Measurements from ENCODE around the gene SRL.
"Not testable (repeated sequence)": the region's sequence is repeated elsewhere in the genome, so short reads cannot be mapped to it uniquely, and the experiment has no call there.

The SRL gene

GRCh38 chr16:4261557-4262172 lies 19.8 kb upstream of the SRL start:
- H2AFZ ChIP-seq (ENCODE audit: low read length, unreplicated experiment): no peak overlapping the region
- no peak overlapping the region for H3K27ac ChIP-seq (ENCODE audit: low read depth, low read length)
- H3K79me2 ChIP-seq (ENCODE audit: control insufficient read depth, insufficient read depth, low read length, unreplicated experiment): peaks cover 2% of the 10 kb centered on the region
- H3K27me3 ChIP-seq (ENCODE audit: insufficient read depth, low read length): no peaks in the 10 kb centered on the region
- H3K4me1 ChIP-seq (ENCODE audit: control insufficient read depth, insufficient read depth, low read length, unreplicated experiment): peaks cover 7% of the 10 kb centered on the region
- peaks cover 7% of the 10 kb centered on the region; the same call in 1 of the 2 replicates for H3K36me3 ChIP-seq (ENCODE audit: insufficient read depth, low read length)
- no peak overlapping the region for H3K4me3 ChIP-seq (ENCODE audit: low read depth, low read length)

DNA sequence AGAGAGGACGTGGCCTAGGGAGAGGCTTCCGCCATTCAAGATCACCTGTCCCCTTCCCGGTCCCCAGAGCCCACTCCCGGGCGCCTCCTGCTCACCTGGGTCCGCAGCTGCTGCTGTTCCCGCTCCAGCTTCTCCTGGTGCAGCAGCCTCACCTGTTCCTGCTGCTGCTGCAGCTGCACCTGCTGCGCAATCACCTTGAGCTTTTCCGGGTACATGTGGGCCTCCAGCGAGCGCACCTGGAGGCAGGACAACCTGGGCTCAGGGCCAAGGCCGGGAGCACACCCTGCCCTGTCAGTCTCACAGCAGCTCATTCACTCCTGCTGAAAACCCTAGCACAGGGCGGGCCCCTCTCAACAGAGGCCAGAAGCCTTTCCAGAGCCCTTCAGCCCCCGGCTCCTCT lies 18.5 kb upstream of the SRL start:
- H3K27ac ChIP-seq (ENCODE audit: low read depth, low read length): no peak overlapping the region
- peaks cover 7% of the 10 kb centered on the region for H3K4me1 ChIP-seq (ENCODE audit: control insufficient read depth, insufficient read depth, low read length, unreplicated experiment)
- no peaks in the 10 kb centered on the region for H3K27me3 ChIP-seq (ENCODE audit: insufficient read depth, low read length)
- H2AFZ ChIP-seq (ENCODE audit: low read length, unreplicated experiment): no peak overlapping the region
- H3K36me3 ChIP-seq (ENCODE audit: insufficient read depth, low read length): peaks cover 7% of the 10 kb centered on the region; the same call in 1 of the 2 replicates
- no peak overlapping the region for H3K4me3 ChIP-seq (ENCODE audit: low read depth, low read length)
- peaks cover 2% of the 10 kb centered on the region for H3K79me2 ChIP-seq (ENCODE audit: control insufficient read depth, insufficient read depth, low read length, unreplicated experiment)

GRCh38 chr16:4257646-4258556 lies 16.0 kb upstream of the SRL start:
- H3K27me3 ChIP-seq (ENCODE audit: insufficient read depth, low read length): no peaks in the 10 kb centered on the region
- H3K79me2 ChIP-seq (ENCODE audit: control insufficient read depth, insufficient read depth, low read length, unreplicated experiment): no peaks in the 10 kb centered on the region
- H2AFZ ChIP-seq (ENCODE audit: low read length, unreplicated experiment): no peak overlapping the region
- no peak overlapping the region for H3K4me3 ChIP-seq (ENCODE audit: low read depth, low read length)
- no peak overlapping the region for H3K27ac ChIP-seq (ENCODE audit: low read depth, low read length)
- peaks cover 7% of the 10 kb centered on the region; the same call in 1 of the 2 replicates for H3K36me3 ChIP-seq (ENCODE audit: insufficient read depth, low read length)
- no peaks in the 10 kb centered on the region for H3K4me1 ChIP-seq (ENCODE audit: control insufficient read depth, insufficient read depth, low read length, unreplicated experiment)

DNA sequence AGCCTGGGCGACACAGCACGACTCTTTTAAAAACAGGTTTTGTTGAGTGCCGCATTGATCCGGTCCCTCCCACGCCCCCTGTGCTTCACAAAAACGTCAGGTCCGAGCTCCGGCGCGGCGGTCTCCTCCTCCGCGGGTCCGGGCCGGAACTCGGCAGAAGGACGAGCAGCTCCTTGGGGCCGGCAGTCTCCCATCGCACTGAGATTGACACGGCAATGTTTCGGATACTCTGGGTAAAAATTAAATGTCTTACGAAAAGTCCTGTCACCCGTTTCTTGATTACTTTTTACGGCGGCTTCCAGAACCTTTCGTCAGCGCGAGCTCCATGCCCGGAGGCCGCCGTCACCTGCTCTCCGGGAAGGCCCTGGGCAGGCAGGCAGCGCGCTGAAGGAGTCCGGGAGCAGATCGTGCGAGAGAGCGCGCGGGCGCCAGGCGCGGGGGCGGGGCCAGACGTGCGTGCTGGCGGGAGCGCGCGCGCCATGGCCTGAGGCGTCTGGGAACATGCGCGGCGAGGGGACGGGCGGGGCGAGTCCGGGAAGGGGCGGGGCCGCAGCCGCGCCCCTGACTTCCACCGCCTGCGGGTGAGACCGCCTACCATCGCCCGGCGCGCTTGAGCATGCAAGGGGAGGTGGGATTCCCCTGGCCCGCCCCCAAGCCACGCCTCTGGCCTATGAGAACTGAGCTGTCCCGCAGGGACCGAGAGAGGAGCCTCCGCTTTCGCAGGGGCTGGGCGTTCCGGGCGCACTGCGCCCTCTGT lies 11.7 kb upstream of the SRL start:
- H3K36me3 ChIP-seq (ENCODE audit: insufficient read depth, low read length): no peaks in the 10 kb centered on the region
- peak overlapping the region; percentile 83 for H3K4me3 ChIP-seq (ENCODE audit: low read depth, low read length)
- peak overlapping the region; percentile 81 for H3K27ac ChIP-seq (ENCODE audit: low read depth, low read length)
- H2AFZ ChIP-seq (ENCODE audit: low read length, unreplicated experiment): peak overlapping the region; percentile 63
- no peaks in the 10 kb centered on the region for H3K79me2 ChIP-seq (ENCODE audit: control insufficient read depth, insufficient read depth, low read length, unreplicated experiment)
- no peaks in the 10 kb centered on the region for H3K4me1 ChIP-seq (ENCODE audit: control insufficient read depth, insufficient read depth, low read length, unreplicated experiment)
- H3K27me3 ChIP-seq (ENCODE audit: insufficient read depth, low read length): no peaks in the 10 kb centered on the region

- peak overlapping the region; percentile 63 for H2AFZ ChIP-seq (ENCODE audit: low read length, unreplicated experiment)
- H3K36me3 ChIP-seq (ENCODE audit: insufficient read depth, low read length); H3K4me1 ChIP-seq (ENCODE audit: control insufficient read depth, insufficient read depth, low read length, unreplicated experiment); H3K27me3 ChIP-seq (ENCODE audit: insufficient read depth, low read length); H3K79me2 ChIP-seq (ENCODE audit: control insufficient read depth, insufficient read depth, low read length, unreplicated experiment): not testable (repeated sequence)
- peak overlapping the region; percentile 81 for H3K27ac ChIP-seq (ENCODE audit: low read depth, low read length)
- peak overlapping the region; percentile 83 for H3K4me3 ChIP-seq (ENCODE audit: low read depth, low read length)
These were observed 11.1 kb upstream of the SRL start for GRCh38 chr16:4253012-4253393.

- H3K36me3 ChIP-seq (ENCODE audit: insufficient read depth, low read length): no peaks in the 10 kb centered on the region
- no peaks in the 10 kb centered on the region for H3K27me3 ChIP-seq (ENCODE audit: insufficient read depth, low read length)
- no peak overlapping the region for H3K4me3 ChIP-seq (ENCODE audit: low read depth, low read length)
- no peak overlapping the region for H2AFZ ChIP-seq (ENCODE audit: low read length, unreplicated experiment)
- no peaks in the 10 kb centered on the region for H3K79me2 ChIP-seq (ENCODE audit: control insufficient read depth, insufficient read depth, low read length, unreplicated experiment)
- no peak overlapping the region for H3K27ac ChIP-seq (ENCODE audit: low read depth, low read length)
- no peaks in the 10 kb centered on the region for H3K4me1 ChIP-seq (ENCODE audit: control insufficient read depth, insufficient read depth, low read length, unreplicated experiment)
These were observed 7.8 kb upstream of the SRL start for GRCh38 chr16:4249530-4250308.

GRCh38 chr16:4247460-4247784 lies 5.5 kb upstream of the SRL start:
- H3K36me3 ChIP-seq (ENCODE audit: insufficient read depth, low read length): no peaks in the 10 kb centered on the region
- H3K4me1 ChIP-seq (ENCODE audit: control insufficient read depth, insufficient read depth, low read length, unreplicated experiment): no peaks in the 10 kb centered on the region
- no peak overlapping the region for H3K27ac ChIP-seq (ENCODE audit: low read depth, low read length)
- no peak overlapping the region for H2AFZ ChIP-seq (ENCODE audit: low read length, unreplicated experiment)
- no peak overlapping the region for H3K4me3 ChIP-seq (ENCODE audit: low read depth, low read length)
- no peaks in the 10 kb centered on the region for H3K27me3 ChIP-seq (ENCODE audit: insufficient read depth, low read length)
- no peaks in the 10 kb centered on the region for H3K79me2 ChIP-seq (ENCODE audit: control insufficient read depth, insufficient read depth, low read length, unreplicated experiment)

- Histone ChIP-seq H3K36me3 (ENCODE audit: insufficient read depth, low read length) (no peaks in the 10 kb centered on the region), H3K79me2 (ENCODE audit: control insufficient read depth, insufficient read depth, low read length, unreplicated experiment) (no peaks in the 10 kb centered on the region), H3K27ac (ENCODE audit: low read depth, low read length) (no peak overlapping the region), H3K27me3 (ENCODE audit: insufficient read depth, low read length) (no peaks in the 10 kb centered on the region), H2AFZ (ENCODE audit: low read length, unreplicated experiment) (no peak overlapping the region), H3K4me1 (ENCODE audit: control insufficient read depth, insufficient read depth, low read length, unreplicated experiment) (no peaks in the 10 kb centered on the region), H3K4me3 (ENCODE audit: low read depth, low read length) (no peak overlapping the region)
These were observed 5.0 kb upstream of the SRL start for GRCh38 chr16:4246777-4247459.

GRCh38 chr16:4245077-4245791 lies 3.4 kb upstream of the SRL start:
- Histone ChIP-seq H3K27ac (ENCODE audit: low read depth, low read length) (no peak overlapping the region), H3K4me1 (ENCODE audit: control insufficient read depth, insufficient read depth, low read length, unreplicated experiment) (no peaks in the 10 kb centered on the region), H3K27me3 (ENCODE audit: insufficient read depth, low read length) (no peaks in the 10 kb centered on the region), H3K79me2 (ENCODE audit: control insufficient read depth, insufficient read depth, low read length, unreplicated experiment) (no peaks in the 10 kb centered on the region), H3K36me3 (ENCODE audit: insufficient read depth, low read length) (no peaks in the 10 kb centered on the region), H3K4me3 (ENCODE audit: low read depth, low read length) (no peak overlapping the region), H2AFZ (ENCODE audit: low read length, unreplicated experiment) (no peak overlapping the region)

Data from ACC112 (cell line).